GM21825 (cell line): Measurements from ENCODE around the gene APOO.

ENCODE experiments used
- ATAC-seq: cut with Tn5 transposase; IDR thresholded peaks from one replicate; pipeline ENCODE4 v1.9.1; 2021; ENCODE audit warnings: mild to moderate bottlenecking, moderate library complexity; ENCODE audit not compliant: unreplicated experiment

APOO gene

GRCh38 chrX:23821847-23822246 lies 85.9 kb downstream of the APOO start:
- ATAC-seq, result no peak

GRCh38 chrX:23820235-23820782 lies 87.4 kb downstream of the APOO start:
- ATAC-seq, result no peak

- ATAC-seq, result no peak
These were observed 88.1 kb downstream of the APOO start for GRCh38 chrX:23819385-23820234.

GRCh38 chrX:23817979-23818336 lies 89.8 kb downstream of the APOO start:
- no peak for ATAC-seq

GRCh38 chrX:23816179-23816578 lies 91.6 kb downstream of the APOO start:
- ATAC-seq, result no peak

GRCh38 chrX:23815376-23815775 lies 92.4 kb downstream of the APOO start:
- ATAC-seq, result no peak

GRCh38 chrX:23813808-23814207 lies 93.9 kb downstream of the APOO start:
- ATAC-seq, result no peak

GRCh38 chrX:23811656-23812055 lies 96.1 kb downstream of the APOO start:
- ATAC-seq, result no peak

GRCh38 chrX:23811108-23811651 lies 96.6 kb downstream of the APOO start:
- no peak for ATAC-seq

- no peak for ATAC-seq
These were observed 97.5 kb downstream of the APOO start for GRCh38 chrX:23810279-23810678.

- ATAC-seq, result no peak
These were observed 102.3 kb downstream of the APOO start for GRCh38 chrX:23805389-23805788.

- no peak for ATAC-seq
These were observed 103.2 kb downstream of the APOO start for GRCh38 chrX:23804578-23804977.

GRCh38 chrX:23803931-23804381 lies 103.8 kb downstream of the APOO start:
- ATAC-seq, result no peak

- ATAC-seq, result no peak
These were observed 105.3 kb downstream of the APOO start for GRCh38 chrX:23802431-23802830.

GRCh38 chrX:23799469-23800065 lies 108.2 kb downstream of the APOO start:
- no peak for ATAC-seq

- ATAC-seq, result no peak
These were observed 110.2 kb downstream of the APOO start for GRCh38 chrX:23797371-23798128.

- ATAC-seq, result no peak
These were observed 112.5 kb downstream of the APOO start for GRCh38 chrX:23795221-23795620.

GRCh38 chrX:23792861-23793553 lies 114.7 kb downstream of the APOO start:
- ATAC-seq, result no peak

GRCh38 chrX:23790155-23790497 lies 117.6 kb downstream of the APOO start:
- no peak for ATAC-seq

- no peak for ATAC-seq
These were observed 118.2 kb downstream of the APOO start for GRCh38 chrX:23789386-23790154.
